Measurements from ENCODE around the gene PARVA. TPM values are rescaled to one million over a fixed set of nuclear protein-coding genes. Genes with fewer than 3 reads are reported as not detected.
"Not testable (repeated sequence)": the region's sequence is repeated elsewhere in the genome, so short reads cannot be mapped to it uniquely, and the experiment has no call there.

The PARVA gene
- total and polyA plus RNA-seq, 2 of the 4 experiments (the other 2 are of a cell fraction): 65.2 to 80.2 TPM

DNA sequence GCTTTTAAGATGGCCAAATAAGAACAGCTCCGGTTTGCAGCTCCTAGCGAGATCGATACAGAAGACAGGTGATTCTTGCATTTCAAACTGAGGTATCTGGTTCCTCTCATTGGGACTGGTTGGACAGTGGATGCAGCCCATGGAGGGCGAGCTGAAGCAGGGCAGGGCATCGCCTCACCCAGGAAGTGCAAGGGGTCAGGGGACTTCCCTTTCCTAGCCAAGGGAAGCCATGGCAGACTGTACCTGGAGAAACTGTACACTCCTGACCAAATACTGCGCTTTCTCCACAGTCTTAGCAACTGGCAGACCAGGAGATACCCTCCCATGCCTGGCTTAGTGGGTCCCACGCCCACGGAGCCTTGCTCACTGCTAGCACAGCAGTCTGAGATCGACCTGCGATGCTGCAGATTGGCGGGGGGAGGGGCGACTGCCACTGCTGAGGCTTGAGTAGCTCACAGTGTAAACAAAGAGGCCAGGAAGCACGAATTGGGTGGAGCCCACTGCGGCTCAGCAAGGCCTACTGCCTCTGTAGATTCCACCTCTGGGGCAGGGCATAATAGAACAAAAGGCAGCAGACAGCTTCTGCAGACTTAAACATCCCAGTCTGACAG is 11.3 kb upstream of the PARVA start:
- Histone ChIP-seq H4K91ac (ENCODE audit: insufficient read depth, low read depth, low read length) (peak overlapping the region; percentile 75), H3K18ac (ENCODE audit: low read depth, low read length) (peak overlapping the region; percentile 54), H2BK15ac (ENCODE audit: low read depth, low read length) (peak overlapping the region; percentile 83; the same call in 2 of the 3 replicates), H3K23ac (ENCODE audit: low read depth, low read length) (peak overlapping the region; percentile 24; the same call in 1 of the 2 replicates), H2BK120ac (ENCODE audit: low read depth, low read length) (peak overlapping the region; percentile 88), H3K4me2 (ENCODE audit: low read depth, low read length) (peak overlapping the region; percentile 18; the same call in 1 of the 2 replicates), H2BK5ac (ENCODE audit: low read depth, low read length, poor library complexity, severe bottlenecking) (peak overlapping the region; percentile 12), H3K4me1 (ENCODE audit: control insufficient read depth, insufficient read depth, low read length) (peaks cover 16% of the 10 kb centered on the region), H4K8ac (ENCODE audit: low read depth in 2 of 2, low read length in 2 of 2) (peak overlapping the region; percentile 91 to 94), H3K27ac (ENCODE audit: insufficient read depth, low read length) (peak overlapping the region; percentile 19; the same call in 1 of the 2 replicates), H2BK20ac (ENCODE audit: low read depth, low read length) (peak overlapping the region; percentile 77), H3K14ac (replicated peaks; ENCODE audit: low read depth, low read length) (peak overlapping the region; percentile 93), H4K5ac (ENCODE audit: low read depth, low read length) (peak overlapping the region; percentile 7), H3K4ac (ENCODE audit: low read depth, low read length) (peak overlapping the region; percentile 89), H2AK5ac (ENCODE audit: low read depth, low read length) (peak overlapping the region; percentile 92), H2AFZ (replicated peaks; ENCODE audit: low read length, poor library complexity) (peak overlapping the region; percentile 82), H3K9ac (ENCODE audit: low read depth, low read length) (0 out of 2 replicates have a peak overlapping the region, but pooled peaks have one; percentile 13)
- BruUV-seq (replicated peaks); H3K9me3 ChIP-seq (ENCODE audit: control insufficient read depth, insufficient read depth, low read length); H3K79me1 ChIP-seq (ENCODE audit: low read depth in 1 of 2, low read length in 2 of 2); H3K9me1 ChIP-seq (ENCODE audit: insufficient read depth, low read length); H4K20me1 ChIP-seq (ENCODE audit: insufficient read depth, low read length); H2AK9ac ChIP-seq (replicated peaks; ENCODE audit: low read depth, low read length, poor library complexity); intact Hi-C loops (cut with micrococcal nuclease); H3K36me3 ChIP-seq (ENCODE audit: control insufficient read depth, insufficient read depth, low read length); H3K4me3 ChIP-seq (ENCODE audit: insufficient read depth, low read depth, low read length); POLR2A ChIA-PET (ENCODE audit: unreplicated experiment); H3K56ac ChIP-seq (ENCODE audit: extremely low read depth, insufficient read depth, low read length); H3K27me3 ChIP-seq (ENCODE audit: control insufficient read depth, insufficient read depth, low read length); dilution Hi-C loops (cut with HindIII; ENCODE audit: low sequenced_read_pairs, unreplicated experiment); in situ Hi-C loops (cut with MboI; ENCODE audit: low sequenced_read_pairs): not testable (repeated sequence)
- DNase-seq (peak; percentile 59), ATAC-seq (ENCODE audit: low read depth) (peak; percentile 61; the same call in 1 of the 2 replicates)
- 62% methylated on average over 7 of the region's 14 CpGs; no CpG with 5 or more reads in 1 of the 2 experiments for WGBS, 2 experiments (ENCODE audit: extremely low coverage in 2 of 2, insufficient read length in 1 of 2)
- CTCF ChIA-PET: interaction anchor here (0.9 kb wide), 1 partner anchor 11 kb away, joined by 3 read pairs; the partner anchor contains the start of gene PARVA

DNA sequence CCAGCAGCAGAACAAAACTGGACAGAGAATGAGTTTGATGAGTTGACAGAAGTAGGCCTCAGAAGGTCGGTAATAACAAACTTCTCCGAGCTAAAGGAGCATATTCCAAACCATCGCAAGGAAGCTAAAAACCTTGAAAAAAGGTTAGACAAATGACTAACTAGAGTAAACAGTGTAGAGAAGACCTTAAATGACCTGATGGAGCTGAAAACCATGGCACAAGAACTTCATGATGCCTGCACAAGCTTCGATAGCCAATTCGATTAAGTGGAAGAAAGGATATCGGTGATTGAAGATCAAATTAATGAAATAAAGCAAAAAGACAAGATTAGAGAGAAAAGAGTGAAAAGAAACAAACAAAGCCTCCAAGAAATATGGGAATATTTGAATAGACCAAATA is 10.3 kb upstream of the PARVA start:
- H3K9ac ChIP-seq (ENCODE audit: low read depth, low read length); H3K79me1 ChIP-seq (ENCODE audit: low read depth in 1 of 2, low read length in 2 of 2); DNase-seq; H4K20me1 ChIP-seq (ENCODE audit: insufficient read depth, low read length); H3K4me2 ChIP-seq (ENCODE audit: low read depth, low read length); H3K4me3 ChIP-seq (ENCODE audit: insufficient read depth, low read depth, low read length); H2AK9ac ChIP-seq (replicated peaks; ENCODE audit: low read depth, low read length, poor library complexity); H2AFZ ChIP-seq (replicated peaks; ENCODE audit: low read length, poor library complexity); BruUV-seq (replicated peaks); H3K18ac ChIP-seq (ENCODE audit: low read depth, low read length); dilution Hi-C loops (cut with HindIII; ENCODE audit: low sequenced_read_pairs, unreplicated experiment); H4K91ac ChIP-seq (ENCODE audit: insufficient read depth, low read depth, low read length); intact Hi-C loops (cut with micrococcal nuclease); H3K9me1 ChIP-seq (ENCODE audit: insufficient read depth, low read length); H3K36me3 ChIP-seq (ENCODE audit: control insufficient read depth, insufficient read depth, low read length); H2BK5ac ChIP-seq (ENCODE audit: low read depth, low read length, poor library complexity, severe bottlenecking); H3K9me3 ChIP-seq (ENCODE audit: control insufficient read depth, insufficient read depth, low read length); ATAC-seq (ENCODE audit: low read depth); H3K23ac ChIP-seq (ENCODE audit: low read depth, low read length); H4K5ac ChIP-seq (ENCODE audit: low read depth, low read length); H3K27me3 ChIP-seq (ENCODE audit: control insufficient read depth, insufficient read depth, low read length); in situ Hi-C loops (cut with MboI; ENCODE audit: low sequenced_read_pairs); CTCF ChIA-PET; H3K27ac ChIP-seq (ENCODE audit: insufficient read depth, low read length); H3K4me1 ChIP-seq (ENCODE audit: control insufficient read depth, insufficient read depth, low read length); H3K56ac ChIP-seq (ENCODE audit: extremely low read depth, insufficient read depth, low read length): not testable (repeated sequence)
- H2BK120ac ChIP-seq (ENCODE audit: low read depth, low read length): peak overlapping the region; percentile 88; the same call in 1 of the 2 replicates
- H4K8ac ChIP-seq (ENCODE audit: low read depth in 2 of 2, low read length in 2 of 2): peak overlapping the region in 1 of 2 experiments; percentile 72; a peak in 2 of 4 replicates
- H2AK5ac ChIP-seq (ENCODE audit: low read depth, low read length): peak overlapping the region; percentile 59; the same call in 1 of the 2 replicates
- peak overlapping the region; percentile 80; the same call in 1 of the 3 replicates for H2BK15ac ChIP-seq (ENCODE audit: low read depth, low read length)
- POLR2A ChIA-PET (ENCODE audit: unreplicated experiment): interaction anchor here (1.0 kb wide), 1 partner anchor 10 kb away, joined by 3 read pairs; the partner anchor contains the start of gene PARVA
- 100% methylated on average over 2 of the region's 6 CpGs; no CpG with 5 or more reads in 1 of the 2 experiments for WGBS, 2 experiments (ENCODE audit: extremely low coverage in 2 of 2, insufficient read length in 1 of 2)
- peak overlapping the region; percentile 93; the same call in 1 of the 2 replicates for H3K14ac ChIP-seq (replicated peaks; ENCODE audit: low read depth, low read length)
- peak overlapping the region; percentile 89; the same call in 1 of the 2 replicates for H3K4ac ChIP-seq (ENCODE audit: low read depth, low read length)
- 0 out of 2 replicates have a peak overlapping the region, but pooled peaks have one; percentile 77 for H2BK20ac ChIP-seq (ENCODE audit: low read depth, low read length)
